ENCODE measurements around the gene MUS81. TPM values are rescaled to one million over a fixed set of nuclear protein-coding genes. Genes with fewer than 3 reads are reported as not detected.

The MUS81 gene
- total and polyA plus RNA-seq, 9 of the 15 experiments (the other 6 are each of a cell fraction or from before 2014, with no cell fraction given), result 13.4 to 118 (median 53.7) TPM

DNA sequence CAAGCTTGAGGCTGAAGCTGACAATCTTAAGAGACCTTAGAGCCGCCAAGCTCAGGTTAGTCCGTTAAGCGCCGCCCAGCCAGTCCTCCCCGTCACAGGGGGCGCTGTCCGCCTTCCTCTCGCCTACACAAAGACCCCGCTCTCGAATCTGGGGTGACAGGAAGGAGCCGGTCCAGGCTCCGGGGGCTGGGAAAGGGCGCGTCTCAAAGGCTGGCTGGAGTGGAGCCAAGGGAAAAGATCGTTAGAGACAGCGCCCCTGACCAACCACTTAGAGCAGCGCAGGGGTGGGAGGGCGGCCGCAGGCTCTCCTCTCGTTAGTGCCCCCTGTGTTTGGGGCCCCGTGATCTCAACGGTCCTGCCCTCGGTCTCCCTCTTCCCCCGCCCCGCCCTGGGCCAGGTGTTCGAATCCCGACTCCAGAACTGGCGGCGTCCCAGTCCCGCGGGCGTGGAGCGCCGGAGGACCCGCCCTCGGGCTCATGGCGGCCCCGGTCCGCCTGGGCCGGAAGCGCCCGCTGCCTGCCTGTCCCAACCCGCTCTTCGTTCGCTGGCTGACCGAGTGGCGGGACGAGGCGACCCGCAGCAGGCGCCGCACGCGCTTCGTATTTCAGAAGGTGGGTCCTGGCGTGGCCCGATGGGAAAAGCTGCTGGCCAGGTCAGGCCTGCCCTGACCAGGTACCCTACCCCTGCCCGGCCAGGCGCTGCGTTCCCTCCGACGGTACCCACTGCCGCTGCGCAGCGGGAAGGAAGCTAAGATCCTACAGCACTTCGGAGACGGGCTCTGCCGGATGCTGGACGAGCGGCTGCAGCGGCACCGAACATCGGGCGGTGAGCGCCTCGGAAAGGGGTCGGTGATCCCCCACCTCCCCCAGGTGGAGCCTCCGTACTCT is at the start of gene MUS81 (continued):
- TF ChIP-seq KDM4B (IDR thresholded peaks at IDR 0.05; ENCODE audit: borderline replicate concordance in 2 of 2, low read depth in 1 of 2), result peak in 1 of 2 experiments; percentile 69; a peak in 1 of 4 replicates
- TF ChIP-seq, protein P1, sequence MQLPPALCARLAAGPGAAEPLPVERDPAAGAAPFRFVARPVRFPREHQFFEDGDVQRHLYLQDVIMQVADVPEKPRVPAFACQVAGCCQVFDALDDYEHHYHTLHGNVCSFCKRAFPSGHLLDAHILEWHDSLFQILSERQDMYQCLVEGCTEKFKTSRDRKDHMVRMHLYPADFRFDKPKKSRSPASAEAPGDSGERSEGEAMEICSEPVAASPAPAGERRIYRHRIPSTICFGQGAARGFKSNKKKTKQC (CRISPR knock-in tag; IDR thresholded peaks at IDR 0.05), result peak; percentile 54; the same call in 1 of the 2 replicates
- TF ChIP-seq CREBBP (IDR thresholded peaks at IDR 0.05; ENCODE audit: low read depth, low read length), result no peak
- TF ChIP-seq, protein P2, sequence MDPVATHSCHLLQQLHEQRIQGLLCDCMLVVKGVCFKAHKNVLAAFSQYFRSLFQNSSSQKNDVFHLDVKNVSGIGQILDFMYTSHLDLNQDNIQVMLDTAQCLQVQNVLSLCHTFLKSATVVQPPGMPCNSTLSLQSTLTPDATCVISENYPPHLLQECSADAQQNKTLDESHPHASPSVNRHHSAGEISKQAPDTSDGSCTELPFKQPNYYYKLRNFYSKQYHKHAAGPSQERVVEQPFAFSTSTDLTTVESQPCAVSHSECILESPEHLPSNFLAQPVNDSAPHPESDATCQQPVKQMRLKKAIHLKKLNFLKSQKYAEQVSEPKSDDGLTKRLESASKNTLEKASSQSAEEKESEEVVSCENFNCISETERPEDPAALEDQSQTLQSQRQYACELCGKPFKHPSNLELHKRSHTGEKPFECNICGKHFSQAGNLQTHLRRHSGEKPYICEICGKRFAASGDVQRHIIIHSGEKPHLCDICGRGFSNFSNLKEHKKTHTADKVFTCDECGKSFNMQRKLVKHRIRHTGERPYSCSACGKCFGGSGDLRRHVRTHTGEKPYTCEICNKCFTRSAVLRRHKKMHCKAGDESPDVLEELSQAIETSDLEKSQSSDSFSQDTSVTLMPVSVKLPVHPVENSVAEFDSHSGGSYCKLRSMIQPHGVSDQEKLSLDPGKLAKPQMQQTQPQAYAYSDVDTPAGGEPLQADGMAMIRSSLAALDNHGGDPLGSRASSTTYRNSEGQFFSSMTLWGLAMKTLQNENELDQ (CRISPR knock-in tag; IDR thresholded peaks at IDR 0.05; ENCODE audit: borderline replicate concordance), result 0 out of 2 replicates have a peak, but pooled peaks have one; percentile 72
- TF ChIP-seq, protein P3, sequence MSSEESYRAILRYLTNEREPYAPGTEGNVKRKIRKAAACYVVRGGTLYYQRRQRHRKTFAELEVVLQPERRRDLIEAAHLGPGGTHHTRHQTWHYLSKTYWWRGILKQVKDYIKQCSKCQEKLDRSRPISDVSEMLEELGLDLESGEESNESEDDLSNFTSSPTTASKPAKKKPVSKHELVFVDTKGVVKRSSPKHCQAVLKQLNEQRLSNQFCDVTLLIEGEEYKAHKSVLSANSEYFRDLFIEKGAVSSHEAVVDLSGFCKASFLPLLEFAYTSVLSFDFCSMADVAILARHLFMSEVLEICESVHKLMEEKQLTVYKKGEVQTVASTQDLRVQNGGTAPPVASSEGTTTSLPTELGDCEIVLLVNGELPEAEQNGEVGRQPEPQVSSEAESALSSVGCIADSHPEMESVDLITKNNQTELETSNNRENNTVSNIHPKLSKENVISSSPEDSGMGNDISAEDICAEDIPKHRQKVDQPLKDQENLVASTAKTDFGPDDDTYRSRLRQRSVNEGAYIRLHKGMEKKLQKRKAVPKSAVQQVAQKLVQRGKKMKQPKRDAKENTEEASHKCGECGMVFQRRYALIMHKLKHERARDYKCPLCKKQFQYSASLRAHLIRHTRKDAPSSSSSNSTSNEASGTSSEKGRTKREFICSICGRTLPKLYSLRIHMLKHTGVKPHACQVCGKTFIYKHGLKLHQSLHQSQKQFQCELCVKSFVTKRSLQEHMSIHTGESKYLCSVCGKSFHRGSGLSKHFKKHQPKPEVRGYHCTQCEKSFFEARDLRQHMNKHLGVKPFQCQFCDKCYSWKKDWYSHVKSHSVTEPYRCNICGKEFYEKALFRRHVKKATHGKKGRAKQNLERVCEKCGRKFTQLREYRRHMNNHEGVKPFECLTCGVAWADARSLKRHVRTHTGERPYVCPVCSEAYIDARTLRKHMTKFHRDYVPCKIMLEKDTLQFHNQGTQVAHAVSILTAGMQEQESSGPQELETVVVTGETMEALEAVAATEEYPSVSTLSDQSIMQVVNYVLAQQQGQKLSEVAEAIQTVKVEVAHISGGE (CRISPR knock-in tag; IDR thresholded peaks at IDR 0.05), result peak in 2 of 3 experiments; percentile 53 to 88; a peak in 2 of 6 replicates
- peak; percentile 83; the same call in 1 of the 2 replicates for TF ChIP-seq NR4A1 (CRISPR knock-in tag; IDR thresholded peaks at IDR 0.05)
- no peak for TF ChIP-seq NR4A1 (tag; IDR thresholded peaks at IDR 0.05)
- peak; percentile 56 for TF ChIP-seq FOXM1 (IDR thresholded peaks at IDR 0.05; ENCODE audit: low read depth)
- TF ChIP-seq FOXM1 (CRISPR knock-in tag; IDR thresholded peaks at IDR 0.05; ENCODE audit: low read depth), result peak; percentile 46; the same call in 1 of the 2 replicates
- TF ChIP-seq GABPB1 (CRISPR knock-in tag; IDR thresholded peaks at IDR 0.05), result peak; percentile 76
- TF ChIP-seq, protein P4, sequence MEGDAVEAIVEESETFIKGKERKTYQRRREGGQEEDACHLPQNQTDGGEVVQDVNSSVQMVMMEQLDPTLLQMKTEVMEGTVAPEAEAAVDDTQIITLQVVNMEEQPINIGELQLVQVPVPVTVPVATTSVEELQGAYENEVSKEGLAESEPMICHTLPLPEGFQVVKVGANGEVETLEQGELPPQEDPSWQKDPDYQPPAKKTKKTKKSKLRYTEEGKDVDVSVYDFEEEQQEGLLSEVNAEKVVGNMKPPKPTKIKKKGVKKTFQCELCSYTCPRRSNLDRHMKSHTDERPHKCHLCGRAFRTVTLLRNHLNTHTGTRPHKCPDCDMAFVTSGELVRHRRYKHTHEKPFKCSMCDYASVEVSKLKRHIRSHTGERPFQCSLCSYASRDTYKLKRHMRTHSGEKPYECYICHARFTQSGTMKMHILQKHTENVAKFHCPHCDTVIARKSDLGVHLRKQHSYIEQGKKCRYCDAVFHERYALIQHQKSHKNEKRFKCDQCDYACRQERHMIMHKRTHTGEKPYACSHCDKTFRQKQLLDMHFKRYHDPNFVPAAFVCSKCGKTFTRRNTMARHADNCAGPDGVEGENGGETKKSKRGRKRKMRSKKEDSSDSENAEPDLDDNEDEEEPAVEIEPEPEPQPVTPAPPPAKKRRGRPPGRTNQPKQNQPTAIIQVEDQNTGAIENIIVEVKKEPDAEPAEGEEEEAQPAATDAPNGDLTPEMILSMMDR (IDR thresholded peaks at IDR 0.05 in 2 of 3, conservative IDR thresholded peaks at IDR 0.05 in 1 of 3; ENCODE audit: insufficient read depth in 2 of 3, low read depth in 1 of 3, low read length in 3 of 3), result peak; percentile 84 to 94 (median 88)
- TF ChIP-seq PHF8 (IDR thresholded peaks at IDR 0.05; ENCODE audit: borderline replicate concordance, low read length), result peak; percentile 82; the same call in 1 of the 2 replicates
- TF ChIP-seq, protein P5, sequence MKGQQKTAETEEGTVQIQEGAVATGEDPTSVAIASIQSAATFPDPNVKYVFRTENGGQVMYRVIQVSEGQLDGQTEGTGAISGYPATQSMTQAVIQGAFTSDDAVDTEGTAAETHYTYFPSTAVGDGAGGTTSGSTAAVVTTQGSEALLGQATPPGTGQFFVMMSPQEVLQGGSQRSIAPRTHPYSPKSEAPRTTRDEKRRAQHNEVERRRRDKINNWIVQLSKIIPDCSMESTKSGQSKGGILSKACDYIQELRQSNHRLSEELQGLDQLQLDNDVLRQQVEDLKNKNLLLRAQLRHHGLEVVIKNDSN (CRISPR knock-in tag; IDR thresholded peaks at IDR 0.05), result peak; percentile 60
- TF ChIP-seq ESRRA (IDR thresholded peaks at IDR 0.05; ENCODE audit: borderline replicate concordance, low read depth), result peak; percentile 81; the same call in 1 of the 2 replicates
